DOHH2 (cell line): ENCODE results near the gene C16orf96.

Experiments
- H3F3A ChIP-seq: fragments of 200-600 bp; sonication (generic), shearing (Covaris generic); 2 replicates; pipeline ENCODE4 v1.6.0; 2016; ENCODE audit warnings: antibody characterized with exemption, mild to moderate bottlenecking; ENCODE audit not compliant: control insufficient read depth, insufficient read depth
- H3K27ac ChIP-seq: fragments of 200-600 bp; sonication (generic); 2 replicates; pipeline ENCODE4 v1.5.1; 2014; ENCODE audit warnings: low read depth, mild to moderate bottlenecking, low read length, moderate library complexity
- H3K27me3 ChIP-seq: fragments of 200-600 bp; sonication (generic); 2 replicates; pipeline ENCODE4 v1.6.1; 2014; ENCODE audit warnings: mild to moderate bottlenecking, low read length, mixed read lengths; ENCODE audit not compliant: control insufficient read depth
- H3K36me3 ChIP-seq: fragments of 200-600 bp; sonication (generic); 2 replicates; pipeline ENCODE4 v1.6.1; 2014; ENCODE audit warnings: mild to moderate bottlenecking, low read length, moderate library complexity, mixed read lengths; ENCODE audit not compliant: control insufficient read depth
- H3K4me1 ChIP-seq: fragments of 200-600 bp; sonication (generic); 2 replicates; pipeline ENCODE4 v1.6.1; 2014; ENCODE audit warnings: mild to moderate bottlenecking, low read length, mixed read lengths; ENCODE audit not compliant: control insufficient read depth
- H3K4me2 ChIP-seq: fragments of 200-600 bp; sonication (generic); 2 replicates; pipeline ENCODE4 v1.6.0; 2014; ENCODE audit warnings: mild to moderate bottlenecking, low read length, moderate library complexity
- H3K4me3 ChIP-seq: fragments of 200-600 bp; sonication (generic); 2 replicates; pipeline ENCODE4 v1.5.1; 2014; ENCODE audit warnings: mild to moderate bottlenecking, low read length, mixed read lengths
- H3K79me2 ChIP-seq: fragments of 200-600 bp; sonication (generic); 2 replicates; pipeline ENCODE4 v1.6.1; 2014; ENCODE audit warnings: mild to moderate bottlenecking, low read length, mixed read lengths; ENCODE audit not compliant: control insufficient read depth
- H3K9me2 ChIP-seq: fragments of 200-600 bp; sonication (generic); replicated peaks from 2 replicates; pipeline ENCODE4 v1.6.1; 2014; ENCODE audit warnings: mild to moderate bottlenecking, low read length, mixed read lengths; ENCODE audit not compliant: control insufficient read depth
- H3K9me3 ChIP-seq: fragments of 200-600 bp; sonication (generic); 2 replicates; pipeline ENCODE4 v1.6.1; 2014; ENCODE audit warnings: antibody characterized with exemption, low read length, mixed read lengths; ENCODE audit not compliant: control insufficient read depth, insufficient read depth
- H4K20me1 ChIP-seq: fragments of 200-600 bp; sonication (generic); 2 replicates; pipeline ENCODE4 v1.6.0; 2014; ENCODE audit warnings: low read depth, mild to moderate bottlenecking, antibody characterized with exemption, low read length, moderate library complexity; ENCODE audit not compliant: control insufficient read depth, insufficient read depth
- CTCF ChIP-seq: fragments of 200-600 bp; sonication (generic); IDR thresholded peaks from one replicate; pipeline ENCODE4 v1.5.1; 2014; ENCODE audit warnings: antibody characterized with exemption, mild to moderate bottlenecking, low read depth, low read length; ENCODE audit not compliant: poor library complexity, severe bottlenecking
- EZH2phosphoT487 ChIP-seq: fragments of 200-600 bp; sonication (generic); IDR thresholded peaks from 2 replicates; pipeline ENCODE4 v1.6.1; 2017; ENCODE audit warnings: borderline replicate concordance, mild to moderate bottlenecking, antibody characterized with exemption, low read length, moderate library complexity, mixed read lengths

C16orf96 gene

GRCh38 chr16:4556112-4556511 lies at the start of gene C16orf96:
Gene C16orf96 (plus strand): TSS chr16:4556340. CDS start chr16:4556490, 150 bp downstream.
- no peaks in the 10 kb centered on the region for H3K79me2 ChIP-seq
- H3F3A ChIP-seq = no peaks in the 10 kb centered on the region
- TF ChIP-seq EZH2phosphoT487 = no peak
- TF ChIP-seq CTCF = no peak
- no peak within 1 kb of the TSS for H3K27ac ChIP-seq
- H3K9me3 ChIP-seq = no peaks in the 10 kb centered on the region
- H3K36me3 ChIP-seq = no peaks in the 10 kb centered on the region
- no peaks in the 10 kb centered on the region for H3K9me2 ChIP-seq
- H3K4me2 ChIP-seq = no peak within 1 kb of the TSS
- H3K27me3 ChIP-seq = no peaks in the 10 kb centered on the region; the same call in 1 of the 2 replicates
- H3K4me3 ChIP-seq = no peak within 1 kb of the TSS
- H4K20me1 ChIP-seq = no peaks in the 10 kb centered on the region
- no peaks in the 10 kb centered on the region for H3K4me1 ChIP-seq

DNA sequence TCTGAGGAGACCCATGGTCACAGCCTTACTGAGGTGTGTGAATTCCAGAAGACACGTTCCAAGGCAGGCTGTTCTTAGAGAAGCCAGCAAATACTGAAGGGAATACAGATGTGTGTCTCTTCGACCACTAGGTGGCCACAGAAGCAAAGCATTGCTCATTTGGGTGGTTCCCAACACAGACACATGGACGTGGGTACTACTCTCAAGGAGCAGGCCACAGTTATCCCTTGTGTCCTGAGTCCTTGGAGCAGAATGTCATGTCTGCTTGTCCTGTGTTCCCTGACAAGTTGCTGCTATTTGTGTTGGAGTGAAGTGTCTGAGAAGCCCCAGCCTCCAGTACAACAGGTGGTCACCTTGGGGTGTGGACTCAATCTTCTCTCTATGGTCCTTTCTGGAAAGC lies 49.7 kb upstream of the C16orf96 start:
- no peak overlapping the region for H3K27ac ChIP-seq

DNA sequence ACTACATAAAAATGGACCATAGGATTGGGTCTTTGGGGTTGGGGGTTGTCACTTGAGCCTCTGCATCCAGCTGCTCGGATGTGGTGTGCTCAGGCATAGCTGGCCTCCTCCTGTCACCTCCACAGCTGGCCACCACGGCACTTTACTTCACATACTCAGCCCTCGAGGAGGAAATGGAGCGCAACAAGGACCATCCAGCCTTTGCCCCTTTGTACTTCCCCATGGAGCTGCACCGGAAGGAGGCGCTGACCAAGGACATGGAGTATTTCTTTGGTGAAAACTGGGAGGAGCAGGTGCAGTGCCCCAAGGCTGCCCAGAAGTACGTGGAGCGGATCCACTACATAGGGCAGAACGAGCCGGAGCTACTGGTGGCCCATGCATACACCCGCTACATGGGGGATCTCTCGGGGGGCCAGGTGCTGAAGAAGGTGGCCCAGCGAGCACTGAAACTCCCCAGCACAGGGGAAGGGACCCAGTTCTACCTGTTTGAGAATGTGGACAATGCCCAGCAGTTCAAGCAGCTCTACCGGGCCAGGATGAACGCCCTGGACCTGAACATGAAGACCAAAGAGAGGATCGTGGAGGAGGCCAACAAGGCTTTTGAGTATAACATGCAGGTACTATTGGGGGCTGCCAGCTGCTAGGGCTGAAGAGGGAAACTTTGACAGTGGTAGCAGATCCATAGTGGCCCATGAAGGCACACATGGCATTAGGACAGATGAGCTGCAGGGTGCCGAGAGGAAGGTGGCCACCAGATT lies 48.4 kb upstream of the C16orf96 start:
- Histone ChIP-seq H3K9me2 (no peaks in the 10 kb centered on the region), H4K20me1 (no peaks in the 10 kb centered on the region; the same call in 1 of the 2 replicates), H3K27me3 (no peaks in the 10 kb centered on the region), H3K27ac (no peak overlapping the region), H3K79me2 (peaks cover 22% of the 10 kb centered on the region), H3K36me3 (peaks cover 60% of the 10 kb centered on the region), H3F3A (peaks cover 11% of the 10 kb centered on the region), H3K4me1 (peaks cover 21% of the 10 kb centered on the region), H3K9me3 (no peaks in the 10 kb centered on the region), H3K4me2 (no peak overlapping the region), H3K4me3 (no peak overlapping the region)
- no peak for TF ChIP-seq EZH2phosphoT487
- TF ChIP-seq CTCF = no peak

More for the DNA sequence above, 49.7 kb upstream of the C16orf96 start:
- no peak overlapping the region for H3K4me3 ChIP-seq
- H3F3A ChIP-seq = peaks cover 11% of the 10 kb centered on the region
- H3K79me2 ChIP-seq = peaks cover 31% of the 10 kb centered on the region
- no peaks in the 10 kb centered on the region for H3K27me3 ChIP-seq
- no peaks in the 10 kb centered on the region; the same call in 1 of the 2 replicates for H4K20me1 ChIP-seq
- peak overlapping the region; percentile 63; the same call in 1 of the 2 replicates for H3K4me2 ChIP-seq
- peaks cover 21% of the 10 kb centered on the region for H3K4me1 ChIP-seq
- no peaks in the 10 kb centered on the region for H3K9me3 ChIP-seq
- peaks cover 54% of the 10 kb centered on the region for H3K36me3 ChIP-seq
- no peaks in the 10 kb centered on the region for H3K9me2 ChIP-seq
- TF ChIP-seq EZH2phosphoT487 (no peak), CTCF (peak; percentile 97)
